OCI-LY7 (cell line): ENCODE data around the gene BMP4. TPM values are rescaled to one million over a fixed set of nuclear protein-coding genes. Genes with fewer than 3 reads are reported as not detected.

Experiments used
- BruUV-seq: library from RNA; stranded (reverse); fragments of 400-500 nt; replicated peaks from 2 replicates; lab custom pipeline; 2021; lab: Mats Ljungman, UMichigan
- CTCF ChIA-PET: fragments of 300-600 bp; sonication (Branson Sonifier 250); formaldehyde crosslinking; loops from one replicate; lab custom pipeline; 2022; ENCODE audit warnings: antibody characterized with exemption; ENCODE audit not compliant: unreplicated experiment; lab: Charles Lee
- POLR2A ChIA-PET: fragments of 300-600 bp; sonication (Branson Sonifier 250); formaldehyde crosslinking; loops from one replicate; lab custom pipeline; 2022; ENCODE audit warnings: antibody characterized with exemption; lab: Charles Lee
- DNase-seq: peaks from one replicate; pipeline ENCODE4 v3.0.0-alpha.2; 2015; ENCODE audit warnings: low spot score
- H2AFZ ChIP-seq: fragments of 200-600 bp; sonication (generic), shearing (Covaris generic); 2 replicates; pipeline ENCODE4 v1.6.1; 2014; ENCODE audit warnings: mild to moderate bottlenecking, antibody characterized with exemption, low read length, moderate library complexity
- H3K27ac ChIP-seq: fragments of 200-600 bp; sonication (generic); 2 replicates; pipeline ENCODE4 v1.5.1; 2014; ENCODE audit warnings: mixed run types, low read depth, mild to moderate bottlenecking, moderate library complexity, low read length, inconsistent platforms; ENCODE audit not compliant: poor library complexity, severe bottlenecking
- H3K36me3 ChIP-seq: fragments of 200-600 bp; sonication (generic); 2 replicates; pipeline ENCODE4 v1.6.1; 2014; ENCODE audit warnings: mild to moderate bottlenecking, antibody characterized with exemption, low read length, moderate library complexity, mixed read lengths; ENCODE audit not compliant: insufficient read depth
- H3K4me1 ChIP-seq: fragments of 200-600 bp; sonication (generic); 2 replicates; pipeline ENCODE4 v1.5.1; 2014; ENCODE audit warnings: mild to moderate bottlenecking, low read length; ENCODE audit not compliant: insufficient read depth, poor library complexity, severe bottlenecking
- H3K4me2 ChIP-seq: fragments of 200-600 bp; sonication (generic); 2 replicates; pipeline ENCODE4 v1.6.1; 2014; ENCODE audit warnings: mild to moderate bottlenecking, low read length
- H3K4me3 ChIP-seq: fragments of 200-600 bp; sonication (generic); 2 replicates; pipeline ENCODE4 v1.5.1; 2014; ENCODE audit warnings: mild to moderate bottlenecking, low read depth, low read length; ENCODE audit not compliant: poor library complexity, severe bottlenecking
- H3K79me2 ChIP-seq: fragments of 200-600 bp; sonication (generic); 2 replicates; pipeline ENCODE4 v1.6.1; 2016; ENCODE audit warnings: low read depth, mild to moderate bottlenecking, low read length, moderate library complexity, mixed read lengths; ENCODE audit not compliant: insufficient read depth
- H3K9me2 ChIP-seq: fragments of 200-600 bp; sonication (generic); 2 replicates; pipeline ENCODE4 v1.6.1; 2016; ENCODE audit warnings: mild to moderate bottlenecking, low read length, mixed read lengths; ENCODE audit not compliant: insufficient read depth
- H3K9me3 ChIP-seq: fragments of 200-600 bp; sonication (generic); 2 replicates; pipeline ENCODE4 v1.6.1; 2014; ENCODE audit warnings: mild to moderate bottlenecking, mixed run types, low read length, mixed read lengths
- H4K20me1 ChIP-seq: fragments of 200-600 bp; sonication (generic); 2 replicates; pipeline ENCODE4 v1.6.1; 2014; ENCODE audit warnings: mild to moderate bottlenecking, antibody characterized with exemption, low read length, moderate library complexity, mixed read lengths; ENCODE audit not compliant: insufficient read depth
- CTCF ChIP-seq: fragments of 200-600 bp; sonication (generic); conservative IDR thresholded peaks from 2 replicates; pipeline ENCODE4 v1.5.1; 2014; ENCODE audit warnings: mild to moderate bottlenecking, antibody characterized with exemption, low read length, moderate library complexity, mixed read lengths
- EZH2phosphoT487 ChIP-seq: fragments of 200-600 bp; sonication (generic); IDR thresholded peaks from 2 replicates; pipeline ENCODE4 v1.6.1; 2018; ENCODE audit warnings: low read depth, borderline replicate concordance, mild to moderate bottlenecking, mixed run types, antibody characterized with exemption, low read length, moderate library complexity, mixed read lengths
- intact Hi-C: fragments of 100-400 bp; cut with micrococcal nuclease; formaldehyde crosslinking; loops from one replicate; pipeline ENCODE4 v1.10.0; 2022; ENCODE audit not compliant: unreplicated experiment
- total RNA-seq, 2 experiments: library from RNA; depleted of rRNA in 1 of 2; stranded (reverse); fragments of >200 nt in 1 of 2; shearing (Covaris generic) in 1 of 2; gene quantifications; 2 replicates each; pipeline ENCODE4 v1.2.3, GENCODE V29; 2014 to 2022

The BMP4 gene
- total RNA-seq, 2 experiments from 2014 or later: not detected

- ChIA-PET POLR2A (no interaction called here), CTCF (no interaction called here)
- Histone ChIP-seq H4K20me1 (no peaks in the 10 kb centered on the region), H3K4me3 (no peak overlapping the region), H2AFZ (no peak overlapping the region), H3K36me3 (no peaks in the 10 kb centered on the region), H3K27ac (no peak overlapping the region), H3K79me2 (no peaks in the 10 kb centered on the region), H3K9me2 (no peaks in the 10 kb centered on the region), H3K4me2 (no peak overlapping the region), H3K9me3 (no peaks in the 10 kb centered on the region), H3K4me1 (no peaks in the 10 kb centered on the region)
- TF ChIP-seq CTCF (no peak), EZH2phosphoT487 (no peak)
- BruUV-seq: no TSS peak
- DNase-seq: no peak
- intact Hi-C loops: no loop called here
Measured at GRCh38 chr14:53943751-53944083, 12.9 kb downstream of the BMP4 start.

GRCh38 chr14:53942970-53943750 lies 13.5 kb downstream of the BMP4 start:
- CTCF ChIA-PET: no interaction called here
- no peak overlapping the region for H3K4me2 ChIP-seq
- no TSS peak for BruUV-seq
- DNase-seq: no peak
- POLR2A ChIA-PET: no interaction called here
- H4K20me1 ChIP-seq: no peaks in the 10 kb centered on the region
- intact Hi-C loops: no loop called here
- no peak overlapping the region for H3K27ac ChIP-seq
- no peaks in the 10 kb centered on the region for H3K79me2 ChIP-seq
- H3K4me1 ChIP-seq: no peaks in the 10 kb centered on the region
- TF ChIP-seq CTCF (no peak), EZH2phosphoT487 (no peak)
- no peak overlapping the region for H3K4me3 ChIP-seq
- H2AFZ ChIP-seq: no peak overlapping the region
- no peaks in the 10 kb centered on the region for H3K9me2 ChIP-seq
- H3K9me3 ChIP-seq: no peaks in the 10 kb centered on the region
- no peaks in the 10 kb centered on the region for H3K36me3 ChIP-seq

DNA sequence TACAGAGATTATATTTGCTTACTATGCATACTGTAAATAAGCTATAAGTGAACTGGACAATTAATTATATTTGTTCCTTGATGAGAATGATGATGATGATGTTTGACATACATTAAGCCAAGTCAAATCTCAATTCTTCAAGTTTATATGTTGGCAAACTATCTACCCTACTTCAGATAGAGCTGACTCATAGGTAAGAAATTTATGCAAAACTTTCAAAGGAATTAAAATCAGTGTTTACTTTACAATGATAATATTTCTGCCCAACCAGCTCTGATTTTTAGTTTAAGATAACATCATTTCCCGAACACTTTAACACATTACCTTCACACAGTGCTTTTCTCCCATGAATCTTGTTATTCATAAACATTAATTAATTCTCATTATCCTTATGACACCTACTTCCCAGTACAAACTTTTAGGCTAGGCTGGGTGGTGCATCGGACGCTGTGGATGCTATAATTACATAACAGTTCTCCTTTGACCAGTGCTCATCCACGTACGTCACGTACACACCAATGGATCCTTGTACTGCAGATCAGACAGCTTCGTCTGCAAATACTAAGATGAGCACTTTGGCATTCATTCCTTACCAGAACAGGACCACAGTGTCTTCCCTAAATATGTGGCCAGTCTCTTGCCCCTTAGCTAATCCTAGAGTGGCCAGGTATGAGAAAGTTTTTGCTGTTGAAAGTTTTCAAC lies 18.3 kb downstream of the BMP4 start:
- H3K9me2 ChIP-seq: no peaks in the 10 kb centered on the region
- no peak for TF ChIP-seq CTCF
- no peak for TF ChIP-seq EZH2phosphoT487
- H3K4me2 ChIP-seq: no peak overlapping the region
- intact Hi-C loops: loop anchor here (10.0 kb wide), 1 partner anchor 403 kb away; no protein-coding TSS in a partner anchor
- no peaks in the 10 kb centered on the region for H3K79me2 ChIP-seq
- no peaks in the 10 kb centered on the region for H4K20me1 ChIP-seq
- ChIA-PET POLR2A (no interaction called here), CTCF (no interaction called here)
- H3K9me3 ChIP-seq: no peaks in the 10 kb centered on the region
- no TSS peak for BruUV-seq
- DNase-seq: no peak
- no peaks in the 10 kb centered on the region for H3K36me3 ChIP-seq
- no peaks in the 10 kb centered on the region for H3K4me1 ChIP-seq
- H3K4me3 ChIP-seq: no peak overlapping the region
- no peak overlapping the region for H2AFZ ChIP-seq
- no peak overlapping the region for H3K27ac ChIP-seq
